HCT116 (cell line): ENCODE results near the gene HBA1. TPM values are rescaled to one million over a fixed set of nuclear protein-coding genes. Genes with fewer than 3 reads are reported as not detected.
"Not testable (repeated sequence)": the region's sequence is repeated elsewhere in the genome, so short reads cannot be mapped to it uniquely, and the experiment has no call there.

ENCODE experiments used
- ATAC-seq: fragments of 200-7000 bp; cut with Tn5 transposase; 2 replicates; pipeline ENCODE4 v1.9.1; 2020; ENCODE audit warnings: mild to moderate bottlenecking, moderate library complexity
- BruUV-seq: library from RNA; stranded (reverse); fragments of 400-500 nt; replicated peaks from 2 replicates; lab custom pipeline; 2021; lab: Mats Ljungman, UMichigan
- CTCF ChIA-PET: fragments of 300-600 bp; sonication (Branson Sonifier 250); formaldehyde crosslinking; loops from one replicate; lab custom pipeline; 2021; ENCODE audit warnings: antibody characterized with exemption; lab: Charles Lee
- POLR2A ChIA-PET: fragments of 300-600, 350-600 bp; sonication (Branson Sonifier 250); formaldehyde crosslinking; loops from one replicate; lab custom pipeline; 2021; ENCODE audit warnings: antibody characterized with exemption; lab: Charles Lee
- RAD21 ChIA-PET, 2 experiments: fragments of 300-600 bp; sonication (Branson Sonifier 250); formaldehyde crosslinking; loops; one replicate each; lab custom pipeline; 2023; ENCODE audit warnings: low total read pairs in 2 of 2; ENCODE audit not compliant: uncharacterized antibody in 2 of 2, unreplicated experiment in 2 of 2, low non-redundant PET in 1 of 2; lab: Charles Lee
- DNase-seq: peaks from one replicate; pipeline ENCODE4 v3.0.0-alpha.2; 2010; ENCODE audit warnings: low read depth, low spot score
- H2AFZ ChIP-seq: fragments of 200-600 bp; shearing (Covaris generic), sonication (generic); 2 replicates; pipeline ENCODE4 v1.6.1; 2017; ENCODE audit warnings: low read depth, mixed run types, mixed read lengths, antibody characterized with exemption, low read length; ENCODE audit not compliant: poor library complexity, severe bottlenecking
- H3K27ac ChIP-seq: 2 replicates; pipeline ENCODE4 v1.5.1; 2012; ENCODE audit warnings: low read depth, low read length
- H3K27me3 ChIP-seq: fragments of 200-600 bp; sonication (generic); 2 replicates; pipeline ENCODE4 v1.6.1; 2016; ENCODE audit warnings: mixed run types, low read length, mixed read lengths; ENCODE audit not compliant: insufficient read depth
- H3K36me3 ChIP-seq, 2 experiments: fragments of 200-500 bp in 1 of 2; fragments of 200-600 bp in 1 of 2; sonication (Bioruptor generic) in 1 of 2; sonication (generic) in 1 of 2; 2 replicates each; pipeline versions ENCODE4 v1.5.1 to v1.6.1; 2014 to 2016; ENCODE audit warnings: low read length in 2 of 2, inconsistent platforms in 1 of 2, mixed read lengths in 1 of 2, mixed run types in 1 of 2; ENCODE audit not compliant: insufficient read depth in 2 of 2, control insufficient read depth in 1 of 2
- H3K4me1 ChIP-seq, 2 experiments: fragments of 200-600 bp in 1 of 2; sonication (generic) in 1 of 2; 2 replicates each; pipeline versions ENCODE4 v1.5.1 to v1.6.1; 2012 to 2017; ENCODE audit warnings: low read length in 2 of 2, inconsistent platforms in 1 of 2, mild to moderate bottlenecking in 1 of 2, mixed read lengths in 1 of 2, mixed run types in 1 of 2, moderate library complexity in 1 of 2; ENCODE audit not compliant: insufficient read depth in 2 of 2, control insufficient read depth in 1 of 2
- H3K4me2 ChIP-seq: fragments of 200-600 bp; sonication (generic); 2 replicates; pipeline ENCODE4 v1.6.1; 2017; ENCODE audit warnings: mixed run types, low read length, mixed read lengths
- H3K4me3 ChIP-seq, 2 experiments: fragments of 200-600 bp in 1 of 2; sonication (generic) in 1 of 2; replicated peaks in 1 of 2; 2 replicates each; pipeline ENCODE4 v1.5.1; 2011 to 2016; ENCODE audit warnings: low read length in 2 of 2, control low read depth in 1 of 2, low read depth in 1 of 2, mild to moderate bottlenecking in 1 of 2, mixed read lengths in 1 of 2, mixed run types in 1 of 2
- H3K79me2 ChIP-seq: fragments of 200-600 bp; sonication (generic); 2 replicates; pipeline ENCODE4 v1.6.1; 2017; ENCODE audit warnings: mild to moderate bottlenecking, mixed run types, low read length, moderate library complexity, mixed read lengths; ENCODE audit not compliant: insufficient read depth
- H3K9ac ChIP-seq: fragments of 200-600 bp; sonication (generic); 2 replicates; pipeline ENCODE4 v1.6.1; 2016; ENCODE audit warnings: low read length, mixed read lengths
- H3K9me2 ChIP-seq: fragments of 200-600 bp; sonication (generic), shearing (Covaris generic); 2 replicates; pipeline ENCODE4 v1.6.1; 2017; ENCODE audit warnings: mixed run types, mild to moderate bottlenecking, moderate library complexity; ENCODE audit not compliant: insufficient read depth
- H3K9me3 ChIP-seq, 2 experiments: fragments of 200-500 bp in 1 of 2; fragments of 200-600 bp in 1 of 2; sonication (Bioruptor generic) in 1 of 2; sonication (generic) in 1 of 2; 2 replicates each; pipeline ENCODE4 v1.6.1; 2014 to 2017; ENCODE audit warnings: low read length in 2 of 2, mixed read lengths in 2 of 2, inconsistent platforms in 1 of 2, low read depth in 1 of 2, mild to moderate bottlenecking in 1 of 2, mixed run types in 1 of 2, moderate library complexity in 1 of 2; ENCODE audit not compliant: control insufficient read depth in 1 of 2, insufficient read depth in 1 of 2
- H4K20me1 ChIP-seq: fragments of 200-600 bp; sonication (generic), shearing (Covaris generic); 2 replicates; pipeline ENCODE4 v1.6.1; 2017; ENCODE audit warnings: mixed run types, mild to moderate bottlenecking, moderate library complexity; ENCODE audit not compliant: insufficient read depth
- CTCF ChIP-seq, 3 experiments: fragments of 200-600 bp in 1 of 3; sonication (generic) in 1 of 3; IDR thresholded peaks in 2 of 3; conservative IDR thresholded peaks in 1 of 3; 2 replicates each; pipeline ENCODE4 v1.5.1; 2012 to 2017; ENCODE audit warnings: low read depth in 2 of 3, low read length in 2 of 3, antibody characterized with exemption in 1 of 3, borderline replicate concordance in 1 of 3, control low read depth in 1 of 3, mild to moderate bottlenecking in 1 of 3, mixed read lengths in 1 of 3, mixed run types in 1 of 3, moderate library complexity in 1 of 3; ENCODE audit not compliant: insufficient read depth in 1 of 3
- intact Hi-C: fragments of 100-400 bp; cut with micrococcal nuclease; formaldehyde crosslinking; loops from 2 replicates; pipeline ENCODE4 v1.10.0; 2022
- total RNA-seq: library from RNA; stranded (reverse); gene quantifications from one replicate; pipeline ENCODE4 v1.2.1, GENCODE V29; 2021; ENCODE audit not compliant: unreplicated experiment

HBA1 gene
- total RNA-seq, 1 experiment from 2014 or later, result 4.9 TPM

GRCh38 chr16:159136-159849 lies 17.2 kb upstream of the HBA1 start:
- Histone ChIP-seq H2AFZ (no peak overlapping the region), H3K4me1 (peaks cover 5 to 8% of the 10 kb centered on the region in 2 experiments; a peak in 3 of 4 replicates), H3K27me3 (no peaks in the 10 kb centered on the region), H3K4me2 (no peak overlapping the region), H3K9me2 (no peaks in the 10 kb centered on the region), H3K79me2 (no peaks in the 10 kb centered on the region), H3K9me3 (no peaks in the 10 kb centered on the region), H3K9ac (no peak overlapping the region), H3K36me3 (no peaks in the 10 kb centered on the region), H4K20me1 (no peaks in the 10 kb centered on the region), H3K4me3 (no peak overlapping the region), H3K27ac (no peak overlapping the region)
- CTCF ChIA-PET, result no interaction called here
- RAD21 ChIA-PET, result no interaction called here
- intact Hi-C loops, result no loop called here
- no peak for DNase-seq
- TF ChIP-seq CTCF (IDR thresholded peaks at IDR 0.05 in 2 of 3, conservative IDR thresholded peaks at IDR 0.05 in 1 of 3; ENCODE audit: borderline replicate concordance in 1 of 3, insufficient read depth in 1 of 3, low read depth in 2 of 3, low read length in 2 of 3), result no peak
- ATAC-seq, result no peak
- BruUV-seq, result no TSS peak
- POLR2A ChIA-PET, result no interaction called here

GRCh38 chr16:160242-160641 lies 16.2 kb upstream of the HBA1 start:
- DNase-seq, H3K9ac ChIP-seq, H2AFZ ChIP-seq, POLR2A ChIA-PET, CTCF ChIA-PET, RAD21 ChIA-PET, H3K79me2 ChIP-seq, H3K4me3 ChIP-seq, H3K27ac ChIP-seq, H3K4me2 ChIP-seq, H3K36me3 ChIP-seq, ATAC-seq, H3K9me2 ChIP-seq, H3K27me3 ChIP-seq, H4K20me1 ChIP-seq, H3K4me1 ChIP-seq, H3K9me3 ChIP-seq, BruUV-seq, intact Hi-C loops: not testable (repeated sequence)
